PFSK-1 (cell line): ENCODE measurements around the gene COLQ.

Source experiments
- FOXP2 ChIP-seq: optimal IDR thresholded peaks from 2 replicates; pipeline ENCODE3; 2011; ENCODE audit warnings: borderline replicate concordance, control low read depth, inconsistent platforms; ENCODE audit not compliant: insufficient read depth; ENCODE audit errors: extremely low read length, extremely low read depth
- POLR2AphosphoS5 ChIP-seq: IDR thresholded peaks from 2 replicates; pipeline ENCODE4 v1.6.1; 2012; ENCODE audit warnings: low read depth, mild to moderate bottlenecking, control low read depth, low read length, moderate library complexity
- REST ChIP-seq, 2 experiments: IDR thresholded peaks; 2 replicates each; pipeline versions ENCODE4 v1.6.1 to v1.8.0; 2011 to 2012; ENCODE audit warnings: low read depth in 2 of 2, low read length in 2 of 2, control low read depth in 1 of 2, inconsistent platforms in 1 of 2, mild to moderate bottlenecking in 1 of 2, moderate library complexity in 1 of 2; ENCODE audit not compliant: insufficient read depth in 1 of 2
- SIN3A ChIP-seq: IDR thresholded peaks from 2 replicates; pipeline ENCODE4 v1.6.1; 2012; ENCODE audit warnings: mild to moderate bottlenecking, low read length, moderate library complexity, borderline replicate concordance; ENCODE audit not compliant: insufficient read depth
- TAF1 ChIP-seq: IDR thresholded peaks from 2 replicates; pipeline ENCODE4 v1.6.1; 2012; ENCODE audit warnings: low read length, control low read depth, borderline replicate concordance; ENCODE audit not compliant: insufficient read depth

COLQ gene

GRCh38 chr3:15513810-15514662 is 7.5 kb downstream of the COLQ start:
- TF ChIP-seq TAF1 (no peak), REST (IDR thresholded peaks at IDR 0.05; ENCODE audit: insufficient read depth in 1 of 2, low read depth in 2 of 2, low read length in 2 of 2) (no peak), SIN3A (no peak), FOXP2 (no peak), POLR2AphosphoS5 (no peak)

GRCh38 chr3:15513116-15513515 is 8.4 kb downstream of the COLQ start:
- TF ChIP-seq TAF1, result no peak
- no peak for TF ChIP-seq SIN3A
- TF ChIP-seq FOXP2, result no peak
- no peak for TF ChIP-seq POLR2AphosphoS5
- no peak for TF ChIP-seq REST (IDR thresholded peaks at IDR 0.05; ENCODE audit: insufficient read depth in 1 of 2, low read depth in 2 of 2, low read length in 2 of 2)

- no peak for TF ChIP-seq POLR2AphosphoS5
- no peak for TF ChIP-seq TAF1
- no peak for TF ChIP-seq SIN3A
These were observed 9.3 kb downstream of the COLQ start for GRCh38 chr3:15512166-15512565.

- TF ChIP-seq TAF1 (no peak), POLR2AphosphoS5 (no peak), REST (IDR thresholded peaks at IDR 0.05; ENCODE audit: insufficient read depth in 1 of 2, low read depth in 2 of 2, low read length in 2 of 2) (no peak), FOXP2 (no peak), SIN3A (no peak)
These were observed 10.3 kb downstream of the COLQ start for GRCh38 chr3:15511156-15511555.

GRCh38 chr3:15510493-15510892 is 11.0 kb downstream of the COLQ start:
- TF ChIP-seq POLR2AphosphoS5, result no peak
- TF ChIP-seq REST (IDR thresholded peaks at IDR 0.05; ENCODE audit: insufficient read depth in 1 of 2, low read depth in 2 of 2, low read length in 2 of 2), result no peak
- no peak for TF ChIP-seq TAF1
- no peak for TF ChIP-seq FOXP2
- no peak for TF ChIP-seq SIN3A
